ENCODE results near the gene NOTUM.

GRCh38 chr17:81995463-81996231 lies 34.7 kb upstream of the NOTUM start:
- no peak for TF ChIP-seq POLR2AphosphoS5 (IDR thresholded peaks at IDR 0.05; ENCODE audit: low read depth, low read length)
- no peak for TF ChIP-seq POLR2A (IDR thresholded peaks at IDR 0.05; ENCODE audit: low read depth, low read length)

Data from GM12891 (cell line).